MCF 10A (cell line): ENCODE results near the gene CCDC169. TPM values are rescaled to one million over a fixed set of nuclear protein-coding genes. Genes with fewer than 3 reads are reported as not detected.

ENCODE experiments used
- BruUV-seq: library from RNA; stranded (reverse); fragments of 400-500 nt; replicated peaks from 2 replicates; lab custom pipeline; 2021; lab: Mats Ljungman, UMichigan
- CTCF ChIA-PET: fragments of 300-600 bp; sonication (Branson Sonifier 250); formaldehyde crosslinking; extraction: SDS; loops from one replicate; lab custom pipeline; 2021; ENCODE audit warnings: antibody characterized with exemption, inconsistent platforms; lab: Yijun Ruan, JAX
- POLR2A ChIA-PET: fragments of 300-600, 350-650 bp; sonication (Branson Sonifier 250); formaldehyde crosslinking; extraction: SDS; loops from one replicate; lab custom pipeline; 2020; ENCODE audit warnings: antibody characterized with exemption, inconsistent platforms; lab: Yijun Ruan, JAX
- DNase-seq: peaks from one replicate; pipeline ENCODE4 v3.0.0-alpha.2; 2018; ENCODE audit not compliant: unreplicated experiment
- H3K27ac Mint-ChIP-seq: one replicate; pipeline ENCODE4 v1.8.0; 2022; ENCODE audit warnings: mild to moderate bottlenecking, low read depth, mixed read lengths; ENCODE audit not compliant: unreplicated experiment
- H3K27me3 Mint-ChIP-seq: one replicate; pipeline ENCODE4 v1.8.0; 2022; ENCODE audit warnings: mixed read lengths; ENCODE audit not compliant: insufficient read depth, unreplicated experiment
- H3K36me3 Mint-ChIP-seq: one replicate; pipeline ENCODE4 v1.8.0; 2022; ENCODE audit warnings: mild to moderate bottlenecking, moderate library complexity, mixed read lengths; ENCODE audit not compliant: insufficient read depth, unreplicated experiment
- H3K4me1 Mint-ChIP-seq: one replicate; pipeline ENCODE4 v1.8.0; 2022; ENCODE audit warnings: mixed read lengths; ENCODE audit not compliant: insufficient read depth, unreplicated experiment
- H3K4me3 Mint-ChIP-seq: one replicate; pipeline ENCODE4 v1.8.0; 2022; ENCODE audit warnings: mild to moderate bottlenecking, moderate library complexity, mixed read lengths; ENCODE audit not compliant: unreplicated experiment
- H3K9me3 Mint-ChIP-seq: one replicate; pipeline ENCODE4 v1.8.0; 2022; ENCODE audit warnings: mixed read lengths; ENCODE audit not compliant: unreplicated experiment
- CTCF ChIP-seq: fragments of 200-600 bp; IDR thresholded peaks from one replicate; pipeline ENCODE4 v1.8.0; 2022; ENCODE audit warnings: antibody characterized with exemption, mild to moderate bottlenecking; ENCODE audit not compliant: unreplicated experiment
- intact Hi-C: fragments of 100-400 bp; cut with micrococcal nuclease; formaldehyde crosslinking; loops from 2 replicates; pipeline ENCODE4 v1.14.1; 2022
- total RNA-seq: library from RNA; stranded (reverse); gene quantifications from 2 replicates; pipeline ENCODE4 v1.2.3, GENCODE V29; 2022

CCDC169 gene
- total RNA-seq, 1 experiment from 2014 or later = 5.9 TPM

- no peaks in the 10 kb centered on the region for H3K36me3 Mint-ChIP-seq
- no peak overlapping the region for H3K27ac Mint-ChIP-seq
- ChIA-PET CTCF (no interaction called here), POLR2A (interaction anchor here (0.6 kb wide), 1 partner anchor 8 kb away, joined by 5 read pairs; no protein-coding TSS in a partner anchor)
- no peaks in the 10 kb centered on the region for H3K9me3 Mint-ChIP-seq
- no peaks in the 10 kb centered on the region for H3K4me1 Mint-ChIP-seq
- no peak for DNase-seq
- intact Hi-C loops = no loop called here
- no peak overlapping the region for H3K4me3 Mint-ChIP-seq
- BruUV-seq = no TSS peak
- H3K27me3 Mint-ChIP-seq = no peaks in the 10 kb centered on the region
- no peak for TF ChIP-seq CTCF
Observed at GRCh38 chr13:36244073-36244472, 53.5 kb downstream of the CCDC169 start.

- Mint-ChIP-seq H3K9me3 (no peaks in the 10 kb centered on the region), H3K4me3 (no peak overlapping the region), H3K27ac (no peak overlapping the region), H3K4me1 (no peaks in the 10 kb centered on the region), H3K36me3 (no peaks in the 10 kb centered on the region), H3K27me3 (no peaks in the 10 kb centered on the region)
- no peak for TF ChIP-seq CTCF
- ChIA-PET CTCF (interaction anchor here (0.5 kb wide), 1 partner anchor 70 kb away, joined by 4 read pairs; no protein-coding TSS in a partner anchor), POLR2A (no interaction called here)
- no TSS peak for BruUV-seq
- intact Hi-C loops = no loop called here
- no peak for DNase-seq
Observed at GRCh38 chr13:36242761-36243160, 54.9 kb downstream of the CCDC169 start.

- no peak overlapping the region for H3K27ac Mint-ChIP-seq
- TF ChIP-seq CTCF = no peak
- DNase-seq = no peak
- no peaks in the 10 kb centered on the region for H3K9me3 Mint-ChIP-seq
- no peaks in the 10 kb centered on the region for H3K36me3 Mint-ChIP-seq
- no peak overlapping the region for H3K4me3 Mint-ChIP-seq
- intact Hi-C loops = no loop called here
- ChIA-PET POLR2A (no interaction called here), CTCF (interaction anchor here (0.6 to 1.2 kb wide), 3 partner anchors 16 to 180 kb away, joined by 3 to 4 read pairs (median 3); no protein-coding TSS in a partner anchor)
- no peaks in the 10 kb centered on the region for H3K4me1 Mint-ChIP-seq
- no peaks in the 10 kb centered on the region for H3K27me3 Mint-ChIP-seq
- no TSS peak for BruUV-seq
Observed at GRCh38 chr13:36231236-36231635, 66.4 kb downstream of the CCDC169 start.

- no peak overlapping the region for H3K27ac Mint-ChIP-seq
- no peaks in the 10 kb centered on the region for H3K36me3 Mint-ChIP-seq
- H3K4me1 Mint-ChIP-seq = no peaks in the 10 kb centered on the region
- ChIA-PET POLR2A (no interaction called here), CTCF (no interaction called here)
- intact Hi-C loops = no loop called here
- no peaks in the 10 kb centered on the region for H3K9me3 Mint-ChIP-seq
- no peaks in the 10 kb centered on the region for H3K27me3 Mint-ChIP-seq
- no peak for TF ChIP-seq CTCF
- no TSS peak for BruUV-seq
- H3K4me3 Mint-ChIP-seq = no peak overlapping the region
- DNase-seq = no peak
Observed at GRCh38 chr13:36224730-36225129, 72.9 kb downstream of the CCDC169 start.
